Measurements from ENCODE around the gene TAS2R42.

DNA sequence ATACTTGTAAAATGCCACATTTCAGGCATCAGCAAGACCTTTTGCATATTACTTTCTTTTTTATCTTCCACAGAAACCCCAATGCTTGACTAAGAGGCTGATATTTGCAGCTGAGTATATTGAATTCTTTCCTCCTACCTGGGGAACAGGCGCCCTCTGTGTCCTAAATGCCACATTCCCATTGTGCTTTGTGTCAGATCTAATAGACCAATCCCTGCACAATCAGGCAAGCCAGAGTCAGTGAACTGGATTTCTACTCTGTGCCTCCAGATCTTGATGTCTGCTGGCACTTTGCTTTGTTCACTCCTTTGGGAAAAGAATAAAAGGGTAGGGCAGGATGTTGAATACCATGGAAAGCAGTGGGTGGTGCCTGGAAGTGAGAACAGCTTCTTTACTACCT, 22.4 kb upstream of the TAS2R42 start:
- TF ChIP-seq, protein P1, sequence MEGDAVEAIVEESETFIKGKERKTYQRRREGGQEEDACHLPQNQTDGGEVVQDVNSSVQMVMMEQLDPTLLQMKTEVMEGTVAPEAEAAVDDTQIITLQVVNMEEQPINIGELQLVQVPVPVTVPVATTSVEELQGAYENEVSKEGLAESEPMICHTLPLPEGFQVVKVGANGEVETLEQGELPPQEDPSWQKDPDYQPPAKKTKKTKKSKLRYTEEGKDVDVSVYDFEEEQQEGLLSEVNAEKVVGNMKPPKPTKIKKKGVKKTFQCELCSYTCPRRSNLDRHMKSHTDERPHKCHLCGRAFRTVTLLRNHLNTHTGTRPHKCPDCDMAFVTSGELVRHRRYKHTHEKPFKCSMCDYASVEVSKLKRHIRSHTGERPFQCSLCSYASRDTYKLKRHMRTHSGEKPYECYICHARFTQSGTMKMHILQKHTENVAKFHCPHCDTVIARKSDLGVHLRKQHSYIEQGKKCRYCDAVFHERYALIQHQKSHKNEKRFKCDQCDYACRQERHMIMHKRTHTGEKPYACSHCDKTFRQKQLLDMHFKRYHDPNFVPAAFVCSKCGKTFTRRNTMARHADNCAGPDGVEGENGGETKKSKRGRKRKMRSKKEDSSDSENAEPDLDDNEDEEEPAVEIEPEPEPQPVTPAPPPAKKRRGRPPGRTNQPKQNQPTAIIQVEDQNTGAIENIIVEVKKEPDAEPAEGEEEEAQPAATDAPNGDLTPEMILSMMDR (IDR thresholded peaks at IDR 0.05): no peak
- no peak for TF ChIP-seq POLR2A (IDR thresholded peaks at IDR 0.05)
